HCT116 (cell line): ENCODE results near the gene ANTXR2. TPM values are rescaled to one million over a fixed set of nuclear protein-coding genes. Genes with fewer than 3 reads are reported as not detected.

Experiments used
- ATAC-seq: fragments of 200-7000 bp; cut with Tn5 transposase; 2 replicates; pipeline ENCODE4 v1.9.1; 2020; ENCODE audit warnings: mild to moderate bottlenecking, moderate library complexity
- BruUV-seq: library from RNA; stranded (reverse); fragments of 400-500 nt; replicated peaks from 2 replicates; lab custom pipeline; 2021; lab: Mats Ljungman, UMichigan
- CTCF ChIA-PET: fragments of 300-600 bp; sonication (Branson Sonifier 250); formaldehyde crosslinking; loops from one replicate; lab custom pipeline; 2021; ENCODE audit warnings: antibody characterized with exemption; lab: Charles Lee
- POLR2A ChIA-PET: fragments of 300-600, 350-600 bp; sonication (Branson Sonifier 250); formaldehyde crosslinking; loops from one replicate; lab custom pipeline; 2021; ENCODE audit warnings: antibody characterized with exemption; lab: Charles Lee
- RAD21 ChIA-PET, 2 experiments: fragments of 300-600 bp; sonication (Branson Sonifier 250); formaldehyde crosslinking; loops; one replicate each; lab custom pipeline; 2023; ENCODE audit warnings: low total read pairs in 2 of 2; ENCODE audit not compliant: uncharacterized antibody in 2 of 2, unreplicated experiment in 2 of 2, low non-redundant PET in 1 of 2; lab: Charles Lee
- DNase-seq: peaks from one replicate; pipeline ENCODE4 v3.0.0-alpha.2; 2010; ENCODE audit warnings: low read depth, low spot score
- H2AFZ ChIP-seq: fragments of 200-600 bp; shearing (Covaris generic), sonication (generic); 2 replicates; pipeline ENCODE4 v1.6.1; 2017; ENCODE audit warnings: low read depth, mixed run types, mixed read lengths, antibody characterized with exemption, low read length; ENCODE audit not compliant: poor library complexity, severe bottlenecking
- H3K27ac ChIP-seq: 2 replicates; pipeline ENCODE4 v1.5.1; 2012; ENCODE audit warnings: low read depth, low read length
- H3K27me3 ChIP-seq: fragments of 200-600 bp; sonication (generic); 2 replicates; pipeline ENCODE4 v1.6.1; 2016; ENCODE audit warnings: mixed run types, low read length, mixed read lengths; ENCODE audit not compliant: insufficient read depth
- H3K36me3 ChIP-seq, 2 experiments: fragments of 200-500 bp in 1 of 2; fragments of 200-600 bp in 1 of 2; sonication (Bioruptor generic) in 1 of 2; sonication (generic) in 1 of 2; 2 replicates each; pipeline versions ENCODE4 v1.5.1 to v1.6.1; 2014 to 2016; ENCODE audit warnings: low read length in 2 of 2, inconsistent platforms in 1 of 2, mixed read lengths in 1 of 2, mixed run types in 1 of 2; ENCODE audit not compliant: insufficient read depth in 2 of 2, control insufficient read depth in 1 of 2
- H3K4me1 ChIP-seq, 2 experiments: fragments of 200-600 bp in 1 of 2; sonication (generic) in 1 of 2; 2 replicates each; pipeline versions ENCODE4 v1.5.1 to v1.6.1; 2012 to 2017; ENCODE audit warnings: low read length in 2 of 2, inconsistent platforms in 1 of 2, mild to moderate bottlenecking in 1 of 2, mixed read lengths in 1 of 2, mixed run types in 1 of 2, moderate library complexity in 1 of 2; ENCODE audit not compliant: insufficient read depth in 2 of 2, control insufficient read depth in 1 of 2
- H3K4me2 ChIP-seq: fragments of 200-600 bp; sonication (generic); 2 replicates; pipeline ENCODE4 v1.6.1; 2017; ENCODE audit warnings: mixed run types, low read length, mixed read lengths
- H3K4me3 ChIP-seq, 2 experiments: fragments of 200-600 bp in 1 of 2; sonication (generic) in 1 of 2; replicated peaks in 1 of 2; 2 replicates each; pipeline ENCODE4 v1.5.1; 2011 to 2016; ENCODE audit warnings: low read length in 2 of 2, control low read depth in 1 of 2, low read depth in 1 of 2, mild to moderate bottlenecking in 1 of 2, mixed read lengths in 1 of 2, mixed run types in 1 of 2
- H3K79me2 ChIP-seq: fragments of 200-600 bp; sonication (generic); 2 replicates; pipeline ENCODE4 v1.6.1; 2017; ENCODE audit warnings: mild to moderate bottlenecking, mixed run types, low read length, moderate library complexity, mixed read lengths; ENCODE audit not compliant: insufficient read depth
- H3K9ac ChIP-seq: fragments of 200-600 bp; sonication (generic); 2 replicates; pipeline ENCODE4 v1.6.1; 2016; ENCODE audit warnings: low read length, mixed read lengths
- H3K9me2 ChIP-seq: fragments of 200-600 bp; sonication (generic), shearing (Covaris generic); 2 replicates; pipeline ENCODE4 v1.6.1; 2017; ENCODE audit warnings: mixed run types, mild to moderate bottlenecking, moderate library complexity; ENCODE audit not compliant: insufficient read depth
- H3K9me3 ChIP-seq, 2 experiments: fragments of 200-500 bp in 1 of 2; fragments of 200-600 bp in 1 of 2; sonication (Bioruptor generic) in 1 of 2; sonication (generic) in 1 of 2; 2 replicates each; pipeline ENCODE4 v1.6.1; 2014 to 2017; ENCODE audit warnings: low read length in 2 of 2, mixed read lengths in 2 of 2, inconsistent platforms in 1 of 2, low read depth in 1 of 2, mild to moderate bottlenecking in 1 of 2, mixed run types in 1 of 2, moderate library complexity in 1 of 2; ENCODE audit not compliant: control insufficient read depth in 1 of 2, insufficient read depth in 1 of 2
- H4K20me1 ChIP-seq: fragments of 200-600 bp; sonication (generic), shearing (Covaris generic); 2 replicates; pipeline ENCODE4 v1.6.1; 2017; ENCODE audit warnings: mixed run types, mild to moderate bottlenecking, moderate library complexity; ENCODE audit not compliant: insufficient read depth
- EGR1 ChIP-seq: IDR thresholded peaks from 2 replicates; pipeline ENCODE4 v1.6.1; 2012; ENCODE audit warnings: low read depth
- EZH2 ChIP-seq: fragments of 200-600 bp; sonication (generic); IDR thresholded peaks from 2 replicates; pipeline ENCODE4 v1.6.1; 2017; ENCODE audit warnings: antibody characterized with exemption, mixed run types
- FOSL1 ChIP-seq: IDR thresholded peaks from 2 replicates; pipeline ENCODE4 v1.6.1; 2012; ENCODE audit warnings: low read depth
- SIN3A ChIP-seq: IDR thresholded peaks from 2 replicates; pipeline ENCODE4 v1.6.1; 2012; ENCODE audit warnings: low read depth
- SRF ChIP-seq: IDR thresholded peaks from 2 replicates; pipeline ENCODE4 v1.6.1; 2012; ENCODE audit warnings: low read depth
- ZBTB33 ChIP-seq: IDR thresholded peaks from 2 replicates; pipeline ENCODE4 v1.6.1; 2011; ENCODE audit warnings: mild to moderate bottlenecking, low read length, moderate library complexity; ENCODE audit not compliant: insufficient replicate concordance; ENCODE audit errors: extremely low read depth
- ZFX ChIP-seq: fragments of 450-650 bp; IDR thresholded peaks from 2 replicates; pipeline ENCODE4 v1.6.1; 2017
- intact Hi-C: fragments of 100-400 bp; cut with micrococcal nuclease; formaldehyde crosslinking; loops from 2 replicates; pipeline ENCODE4 v1.10.0; 2022
- total RNA-seq: library from RNA; stranded (reverse); gene quantifications from one replicate; pipeline ENCODE4 v1.2.1, GENCODE V29; 2021; ENCODE audit not compliant: unreplicated experiment

ANTXR2 gene
- total RNA-seq, 1 experiment from 2014 or later: 6.3 TPM

DNA sequence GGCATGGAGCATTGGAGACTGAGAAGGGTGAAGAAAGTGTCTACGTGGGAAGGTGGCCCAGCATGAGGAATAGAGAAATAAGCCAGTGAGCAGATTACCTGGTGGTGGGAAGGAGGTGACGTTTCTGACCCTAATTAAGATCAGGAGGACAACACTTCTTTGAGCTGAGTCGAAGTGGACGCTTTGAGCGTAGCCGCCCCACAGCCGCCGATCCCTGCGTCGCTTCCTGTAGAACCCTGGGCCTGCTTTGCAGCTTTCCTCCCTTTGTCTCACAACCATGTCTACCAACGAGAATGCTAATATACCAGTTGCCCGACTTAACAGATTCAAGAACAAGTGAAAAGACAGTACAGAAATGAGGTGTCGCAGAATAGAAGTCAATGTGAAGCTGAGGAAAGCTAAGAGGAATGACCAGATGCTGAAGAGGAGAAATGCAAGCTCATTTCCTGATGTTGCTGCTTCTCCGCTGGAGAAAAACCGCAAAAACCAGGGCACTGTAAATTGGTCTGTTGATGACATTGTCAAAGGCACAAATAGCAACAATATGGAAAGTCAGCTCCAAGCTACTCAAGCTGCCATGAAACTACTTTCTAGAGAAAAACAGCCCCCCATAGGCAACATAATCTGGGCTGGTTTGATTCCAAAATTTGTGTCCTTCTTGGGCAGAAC, 6.4 kb upstream of the ANTXR2 start:
- Histone ChIP-seq H3K27me3 (no peaks in the 10 kb centered on the region), H3K79me2 (no peaks in the 10 kb centered on the region), H3K9me3 (no peaks in the 10 kb centered on the region), H2AFZ (no peak overlapping the region), H3K9me2 (no peaks in the 10 kb centered on the region), H3K36me3 (no peaks in the 10 kb centered on the region), H3K4me3 (no peak overlapping the region), H3K27ac (no peak overlapping the region), H4K20me1 (no peaks in the 10 kb centered on the region), H3K4me1 (no peaks in the 10 kb centered on the region), H3K4me2 (no peak overlapping the region), H3K9ac (no peak overlapping the region)
- intact Hi-C loops: no loop called here
- DNase-seq: no peak
- ChIA-PET POLR2A (no interaction called here), RAD21 (no interaction called here), CTCF (no interaction called here)
- TF ChIP-seq EZH2 (no peak), FOSL1 (no peak), SRF (no peak), ZFX (no peak), SIN3A (no peak), EGR1 (no peak), ZBTB33 (no peak)
- no TSS peak for BruUV-seq
- ATAC-seq: no peak
